Suprapubic skin (tissue), 3 donors: ENCODE results near the gene SLC6A13.

Experiments used
- EP300 ChIP-seq: sonication (generic); formaldehyde crosslinking; IDR thresholded peaks from one replicate; pipeline ENCODE4 v1.6.1; 2017; ENCODE audit warnings: antibody characterized with exemption
- TF ChIP-seq, protein P1 (sequence below), 2 donors: fragments of 200-600 bp in 1 of 2; fragments of 450-650 bp in 1 of 2; sonication (generic) in 1 of 2; IDR thresholded peaks; one replicate each; pipeline ENCODE4 v1.5.1; 2016 to 2019; ENCODE audit warnings: antibody characterized with exemption in 2 of 2, mild to moderate bottlenecking in 1 of 2, moderate library complexity in 1 of 2

DNA sequence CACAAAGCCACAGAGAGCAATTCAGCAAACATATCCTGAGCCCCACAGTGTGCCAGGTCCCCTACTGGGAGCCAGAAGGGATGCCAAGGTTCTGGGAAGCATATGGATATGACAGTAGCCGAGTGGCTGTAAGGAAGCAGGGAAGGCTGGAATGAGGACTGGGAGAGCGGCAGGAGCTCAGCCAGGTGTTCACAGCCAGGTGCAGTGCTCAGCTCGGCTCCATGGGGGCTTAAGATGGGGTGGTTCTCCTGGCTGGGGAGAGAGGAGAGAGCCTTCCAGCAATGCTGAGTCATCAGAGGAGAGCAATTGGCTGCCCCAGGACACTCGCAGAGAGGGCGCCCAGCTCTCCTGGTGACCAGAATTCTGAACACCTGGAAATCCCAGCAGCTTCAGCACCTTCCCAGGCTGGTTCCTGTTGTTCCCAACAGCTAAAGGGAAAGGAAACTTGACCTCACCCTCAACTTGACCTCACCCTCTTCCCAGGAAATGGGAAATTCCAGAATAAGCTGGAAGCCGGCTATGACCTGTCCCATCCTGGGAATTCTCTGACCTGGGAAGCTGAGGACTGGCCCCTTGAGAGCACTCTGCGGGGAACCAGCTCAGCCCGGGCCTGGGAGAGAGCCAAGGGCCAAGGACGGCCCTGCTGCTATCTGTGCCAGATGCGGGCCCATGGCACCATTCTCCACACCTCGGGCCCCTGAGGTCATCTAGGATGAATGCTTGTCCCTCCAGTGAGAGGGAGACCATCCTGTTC is 83.3 kb downstream of the SLC6A13 start:
- TF ChIP-seq EP300, result no peak
- TF ChIP-seq, protein P1, sequence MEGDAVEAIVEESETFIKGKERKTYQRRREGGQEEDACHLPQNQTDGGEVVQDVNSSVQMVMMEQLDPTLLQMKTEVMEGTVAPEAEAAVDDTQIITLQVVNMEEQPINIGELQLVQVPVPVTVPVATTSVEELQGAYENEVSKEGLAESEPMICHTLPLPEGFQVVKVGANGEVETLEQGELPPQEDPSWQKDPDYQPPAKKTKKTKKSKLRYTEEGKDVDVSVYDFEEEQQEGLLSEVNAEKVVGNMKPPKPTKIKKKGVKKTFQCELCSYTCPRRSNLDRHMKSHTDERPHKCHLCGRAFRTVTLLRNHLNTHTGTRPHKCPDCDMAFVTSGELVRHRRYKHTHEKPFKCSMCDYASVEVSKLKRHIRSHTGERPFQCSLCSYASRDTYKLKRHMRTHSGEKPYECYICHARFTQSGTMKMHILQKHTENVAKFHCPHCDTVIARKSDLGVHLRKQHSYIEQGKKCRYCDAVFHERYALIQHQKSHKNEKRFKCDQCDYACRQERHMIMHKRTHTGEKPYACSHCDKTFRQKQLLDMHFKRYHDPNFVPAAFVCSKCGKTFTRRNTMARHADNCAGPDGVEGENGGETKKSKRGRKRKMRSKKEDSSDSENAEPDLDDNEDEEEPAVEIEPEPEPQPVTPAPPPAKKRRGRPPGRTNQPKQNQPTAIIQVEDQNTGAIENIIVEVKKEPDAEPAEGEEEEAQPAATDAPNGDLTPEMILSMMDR (IDR thresholded peaks at IDR 0.05), result no peak
